COLO668 (cell line): ENCODE measurements around the gene KCTD16.
A peak's percentile ranks its signal among the peaks of the same experiment; 100 is the strongest.

Experiments used
- DNase-seq: peaks from one replicate; lab custom pipeline; 2025; ENCODE audit not compliant: unreplicated experiment; lab: John Stamatoyannopoulos, UW

KCTD16 gene

DNA sequence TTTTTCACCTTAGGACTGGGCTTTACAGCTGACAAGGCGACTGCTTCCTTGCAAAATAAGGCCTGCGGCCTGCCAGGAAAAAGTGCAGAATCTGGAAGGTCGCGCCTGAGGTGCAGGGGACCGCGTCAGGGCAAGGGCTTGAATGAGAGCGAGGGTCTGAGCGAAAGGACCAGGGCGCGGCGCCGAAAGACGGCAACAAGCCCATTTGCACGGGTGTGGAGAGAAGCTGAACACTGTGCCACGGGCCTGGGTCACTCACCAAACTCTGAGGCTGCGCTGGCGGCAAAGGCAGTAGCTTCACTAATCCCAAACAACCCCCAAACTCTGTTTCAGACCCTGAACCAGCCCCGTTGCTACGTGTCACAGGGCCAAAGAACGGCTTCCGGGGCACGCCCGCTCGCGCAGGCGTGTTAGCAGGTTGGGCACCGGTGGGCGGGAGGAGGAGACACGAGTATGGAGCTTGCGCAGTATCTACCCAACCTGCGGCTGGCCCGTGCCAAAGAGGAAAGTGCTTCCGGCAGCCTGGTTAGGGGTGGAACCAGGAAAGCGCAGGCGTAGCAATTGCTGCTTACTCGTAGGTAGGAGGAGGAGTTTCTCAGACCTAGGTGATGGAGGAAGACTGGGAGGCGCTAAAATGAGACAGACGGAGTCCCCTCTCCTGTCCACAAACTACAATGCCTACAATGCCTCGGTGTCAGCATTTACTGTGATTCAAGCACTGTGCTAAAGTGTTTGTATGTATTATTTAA is at the start of gene KCTD16, which contains the start of gene YIPF5:
TSS of gene KCTD16 (plus strand) at position 598 of the 749 bp plus-strand sequence.
TSS of gene YIPF5 (minus strand) at position 384 of the 749 bp plus-strand sequence. CDS start 704 bp downstream, outside the sequence.
- peak; percentile 93 for DNase-seq

GRCh38 chr5:144121577-144121976 is 49.1 kb upstream of the KCTD16 start:
- DNase-seq = no peak

- no peak for DNase-seq
These were observed 48.6 kb upstream of the KCTD16 start for GRCh38 chr5:144122081-144122480.

- DNase-seq = no peak
These were observed 48.0 kb upstream of the KCTD16 start for GRCh38 chr5:144122641-144123040.

- no peak for DNase-seq
These were observed 45.4 kb upstream of the KCTD16 start for GRCh38 chr5:144125163-144125726.

DNA sequence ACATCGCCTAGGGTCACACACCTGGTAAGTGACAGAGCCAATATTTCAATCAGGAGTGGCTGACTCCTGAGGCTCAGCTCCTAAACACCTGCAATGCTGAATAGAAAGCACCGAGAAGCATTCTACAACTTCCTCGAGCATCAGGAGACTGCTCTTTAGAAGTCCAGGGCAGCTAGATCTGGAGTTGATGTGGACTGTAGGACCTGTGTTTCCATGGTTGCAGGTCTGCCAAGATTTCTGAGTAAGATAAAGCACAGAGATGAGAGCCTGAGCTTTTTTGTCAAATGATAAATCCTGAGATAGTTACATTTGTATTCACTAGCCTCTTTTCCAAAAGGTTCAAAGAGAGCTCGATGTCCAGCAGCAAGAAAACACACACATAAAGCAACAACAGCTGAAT is 44.0 kb upstream of the KCTD16 start:
- DNase-seq = no peak

- no peak for DNase-seq
These were observed 41.8 kb upstream of the KCTD16 start for GRCh38 chr5:144128844-144129243.

DNA sequence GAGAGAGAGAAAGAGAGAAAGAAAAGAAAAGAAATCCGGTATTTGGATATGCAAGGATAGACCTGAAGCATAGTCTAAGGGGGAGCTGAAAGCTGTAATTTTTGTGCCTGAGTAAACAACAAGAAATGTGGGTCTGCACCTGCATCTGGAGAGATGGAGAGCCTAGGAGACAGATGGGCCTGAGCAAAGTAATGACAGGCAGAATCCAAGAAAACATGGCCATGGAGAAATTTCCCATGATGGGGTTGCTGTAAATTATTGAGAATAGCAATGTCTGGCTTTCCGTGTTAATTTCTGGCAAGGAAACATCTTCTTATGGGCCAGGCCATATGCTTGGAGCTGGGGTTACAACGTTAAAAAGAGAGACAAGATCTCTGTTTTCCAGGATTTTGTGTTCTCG is 40.4 kb upstream of the KCTD16 start:
- no peak for DNase-seq

DNA sequence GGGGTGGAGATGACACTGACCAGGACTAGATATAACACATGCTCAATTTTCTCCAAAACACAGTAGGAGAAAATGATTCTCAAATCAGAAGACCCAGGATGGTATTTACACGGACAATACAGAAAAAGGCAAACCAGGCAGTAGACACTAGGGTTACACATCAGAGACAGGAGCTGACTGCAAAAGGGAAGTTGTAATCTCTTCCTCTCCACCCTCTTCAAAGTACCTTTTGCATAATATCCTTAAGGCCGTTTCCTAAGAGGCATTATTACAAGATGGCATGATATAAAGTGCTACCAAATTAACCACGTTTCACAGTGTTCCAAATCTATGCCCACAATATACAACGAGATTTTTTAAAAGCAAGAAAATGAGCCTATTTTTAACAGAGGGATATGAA is 39.4 kb upstream of the KCTD16 start:
- DNase-seq = no peak

DNA sequence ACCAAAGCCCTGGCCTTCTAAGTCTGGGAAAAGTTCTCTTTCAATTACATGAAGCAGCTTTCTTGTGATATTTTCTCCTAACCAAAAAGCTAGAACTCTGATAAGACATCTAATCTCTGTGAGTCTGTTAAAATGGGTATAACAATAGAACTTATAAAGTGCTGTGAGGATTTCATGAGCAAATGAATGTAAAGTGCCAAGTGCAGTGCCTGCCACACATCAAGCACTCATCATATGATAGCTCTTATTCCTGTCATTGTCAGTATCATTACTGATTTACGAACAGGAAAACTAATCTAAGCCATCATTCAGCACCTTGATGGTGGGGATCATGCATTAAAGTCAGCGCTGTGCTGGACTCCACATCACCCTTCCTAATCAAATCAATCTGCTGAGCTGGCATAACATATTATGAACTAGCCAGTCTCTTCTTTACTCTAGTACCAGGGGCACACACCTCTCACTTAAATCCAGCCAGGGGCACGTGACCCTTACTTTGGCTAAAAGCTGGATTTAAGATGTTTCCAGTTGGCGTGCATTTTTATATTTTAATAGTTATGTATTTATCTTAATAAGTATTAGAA is 37.5 kb upstream of the KCTD16 start:
- no peak for DNase-seq

GRCh38 chr5:144134194-144134826 is 36.4 kb upstream of the KCTD16 start:
- DNase-seq = no peak

- DNase-seq = no peak
These were observed 35.4 kb upstream of the KCTD16 start for GRCh38 chr5:144135113-144135762.

- no peak for DNase-seq
These were observed 31.1 kb upstream of the KCTD16 start for GRCh38 chr5:144139586-144139985.

GRCh38 chr5:144141585-144141984 is 29.1 kb upstream of the KCTD16 start:
- no peak for DNase-seq

GRCh38 chr5:144142139-144142823 is 28.4 kb upstream of the KCTD16 start:
- DNase-seq = no peak

DNA sequence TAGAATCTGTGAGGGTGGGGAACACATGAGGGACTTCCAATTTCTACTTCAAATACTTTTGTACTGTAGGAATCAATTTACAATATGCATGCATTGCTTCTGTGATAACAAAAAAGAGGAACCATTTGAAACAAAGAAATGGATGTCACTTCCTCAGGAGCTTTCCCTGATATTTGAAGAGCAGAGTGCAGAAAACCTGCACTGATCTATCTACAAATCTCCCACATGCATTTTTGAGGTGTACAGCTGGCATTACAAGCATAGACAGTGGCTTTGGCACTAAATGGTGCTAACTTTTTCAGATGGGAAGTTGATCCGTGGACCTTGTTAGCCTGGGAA is 27.9 kb upstream of the KCTD16 start:
- no peak for DNase-seq

DNA sequence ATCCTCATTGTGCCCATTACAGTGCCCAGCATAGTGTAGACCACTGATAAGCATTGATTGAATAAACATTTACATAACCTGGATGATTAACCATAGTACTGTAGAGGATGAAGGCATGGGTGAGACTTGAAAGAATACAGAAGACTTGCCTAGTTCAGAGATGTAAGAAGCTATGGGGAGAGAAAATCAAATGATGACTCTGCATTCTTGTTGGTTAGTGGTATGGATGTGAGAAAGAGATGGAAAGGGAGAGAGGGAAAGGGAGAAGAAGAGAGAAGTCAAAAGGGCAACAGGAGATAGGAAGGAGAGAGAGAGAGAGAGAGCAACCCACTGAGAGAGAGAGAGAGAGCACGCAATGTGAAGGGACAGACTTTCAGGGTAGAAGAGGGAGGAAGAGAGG is 27.0 kb upstream of the KCTD16 start:
- no peak for DNase-seq

DNA sequence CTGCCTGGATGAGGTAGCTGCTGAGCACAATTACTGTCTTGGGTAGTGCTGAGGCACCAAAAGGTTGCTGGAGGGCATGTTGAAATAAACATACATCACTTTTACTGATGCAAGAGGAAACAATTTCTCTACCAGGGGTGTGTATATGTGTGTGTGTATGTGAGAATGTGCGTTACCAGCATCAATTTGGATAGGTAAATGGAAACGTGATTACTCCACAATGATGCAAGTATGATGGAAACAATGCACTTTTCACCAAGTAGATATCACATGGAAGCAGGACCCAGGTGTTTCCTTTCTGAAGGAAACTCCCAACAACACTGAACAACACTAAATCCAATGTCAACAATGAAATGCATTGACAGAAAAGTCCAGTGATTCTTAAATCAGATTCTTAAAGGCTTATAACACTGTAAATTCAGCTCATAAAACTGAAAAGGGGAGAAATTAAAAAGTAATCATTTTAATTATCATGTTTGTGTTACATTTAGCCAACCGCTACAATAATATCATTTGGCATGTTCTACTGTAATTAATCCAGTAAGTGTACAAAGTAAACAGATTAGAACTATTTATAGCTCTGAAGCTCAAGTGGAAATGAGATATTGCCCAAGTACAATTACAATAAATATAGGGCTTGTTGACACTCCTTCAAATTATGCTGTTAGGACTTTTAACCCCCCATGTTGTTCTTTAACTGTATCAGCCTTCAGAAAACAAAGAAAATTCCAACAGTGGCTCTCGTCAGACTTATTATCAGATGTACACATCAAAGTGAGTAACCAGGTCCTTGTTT is 25.5 kb upstream of the KCTD16 start:
- no peak for DNase-seq

DNA sequence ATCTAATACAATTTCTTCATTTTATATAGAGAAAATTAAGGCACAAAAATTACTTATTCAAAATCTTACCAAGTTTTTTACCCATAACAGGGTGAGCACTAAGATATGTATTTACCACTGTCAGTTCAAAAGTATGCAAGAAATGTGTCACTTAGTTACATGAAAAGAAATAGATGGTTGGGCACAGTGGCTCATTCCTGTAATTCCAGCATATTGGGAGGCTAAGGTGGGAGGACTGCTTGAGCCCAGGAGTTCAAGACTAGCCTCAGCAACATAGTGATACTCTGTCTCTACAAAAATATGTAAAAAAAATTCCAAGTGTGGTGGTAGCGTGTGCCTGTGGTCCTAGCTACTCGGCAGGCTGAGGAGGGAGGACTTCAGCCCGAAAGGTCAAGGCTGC is 19.6 kb upstream of the KCTD16 start:
- no peak for DNase-seq

DNA sequence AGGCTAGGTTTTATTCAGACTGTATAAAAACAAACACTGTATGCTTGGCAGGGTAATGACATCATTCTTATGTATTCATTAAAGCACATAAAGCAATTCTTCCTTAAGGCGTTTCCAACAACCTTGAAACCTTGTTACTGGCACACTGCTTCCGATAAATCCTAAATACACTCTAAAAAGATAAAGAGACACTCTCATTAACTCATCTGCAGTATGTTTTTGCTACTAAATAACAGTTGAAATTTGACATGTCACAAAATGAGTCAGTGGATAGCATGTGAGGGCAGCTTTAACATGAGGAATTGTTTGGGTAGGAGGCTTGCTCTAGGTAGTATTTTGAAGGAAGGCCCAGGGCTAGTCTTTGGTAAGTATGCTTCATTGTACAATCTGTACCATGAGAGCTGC is 13.9 kb upstream of the KCTD16 start:
- no peak for DNase-seq
